Measurements from ENCODE around the gene KCNH2. TPM values are rescaled to one million over a fixed set of nuclear protein-coding genes. Genes with fewer than 3 reads are reported as not detected.

The KCNH2 gene
- total and polyA plus RNA-seq, 10 of the 15 experiments (the other 5 are each of a cell fraction or from before 2014, with no cell fraction given), result 0.04 to 0.24 (median 0.17) TPM; not detected in 6

DNA sequence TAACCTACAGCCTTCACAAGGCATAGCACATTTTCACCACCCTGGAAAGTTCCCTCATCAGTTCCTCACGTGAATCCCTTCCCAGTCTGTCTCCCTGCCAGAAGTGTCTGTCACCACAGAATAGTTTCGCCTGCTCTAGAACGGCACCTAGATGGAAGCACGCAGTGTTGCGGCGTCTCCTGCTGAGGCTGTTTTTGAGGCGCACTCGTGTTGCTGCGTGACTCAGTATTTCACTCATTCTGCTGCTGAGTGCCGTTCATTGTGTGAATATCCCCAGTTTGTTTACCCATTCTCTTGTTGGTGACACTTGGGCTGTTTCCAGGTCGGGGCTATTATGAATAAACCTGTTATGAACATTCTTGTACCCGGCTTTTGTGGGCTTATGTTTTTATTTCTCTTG lies 25.5 kb upstream of the KCNH2 start (continued):
- TF ChIP-seq, protein P1, sequence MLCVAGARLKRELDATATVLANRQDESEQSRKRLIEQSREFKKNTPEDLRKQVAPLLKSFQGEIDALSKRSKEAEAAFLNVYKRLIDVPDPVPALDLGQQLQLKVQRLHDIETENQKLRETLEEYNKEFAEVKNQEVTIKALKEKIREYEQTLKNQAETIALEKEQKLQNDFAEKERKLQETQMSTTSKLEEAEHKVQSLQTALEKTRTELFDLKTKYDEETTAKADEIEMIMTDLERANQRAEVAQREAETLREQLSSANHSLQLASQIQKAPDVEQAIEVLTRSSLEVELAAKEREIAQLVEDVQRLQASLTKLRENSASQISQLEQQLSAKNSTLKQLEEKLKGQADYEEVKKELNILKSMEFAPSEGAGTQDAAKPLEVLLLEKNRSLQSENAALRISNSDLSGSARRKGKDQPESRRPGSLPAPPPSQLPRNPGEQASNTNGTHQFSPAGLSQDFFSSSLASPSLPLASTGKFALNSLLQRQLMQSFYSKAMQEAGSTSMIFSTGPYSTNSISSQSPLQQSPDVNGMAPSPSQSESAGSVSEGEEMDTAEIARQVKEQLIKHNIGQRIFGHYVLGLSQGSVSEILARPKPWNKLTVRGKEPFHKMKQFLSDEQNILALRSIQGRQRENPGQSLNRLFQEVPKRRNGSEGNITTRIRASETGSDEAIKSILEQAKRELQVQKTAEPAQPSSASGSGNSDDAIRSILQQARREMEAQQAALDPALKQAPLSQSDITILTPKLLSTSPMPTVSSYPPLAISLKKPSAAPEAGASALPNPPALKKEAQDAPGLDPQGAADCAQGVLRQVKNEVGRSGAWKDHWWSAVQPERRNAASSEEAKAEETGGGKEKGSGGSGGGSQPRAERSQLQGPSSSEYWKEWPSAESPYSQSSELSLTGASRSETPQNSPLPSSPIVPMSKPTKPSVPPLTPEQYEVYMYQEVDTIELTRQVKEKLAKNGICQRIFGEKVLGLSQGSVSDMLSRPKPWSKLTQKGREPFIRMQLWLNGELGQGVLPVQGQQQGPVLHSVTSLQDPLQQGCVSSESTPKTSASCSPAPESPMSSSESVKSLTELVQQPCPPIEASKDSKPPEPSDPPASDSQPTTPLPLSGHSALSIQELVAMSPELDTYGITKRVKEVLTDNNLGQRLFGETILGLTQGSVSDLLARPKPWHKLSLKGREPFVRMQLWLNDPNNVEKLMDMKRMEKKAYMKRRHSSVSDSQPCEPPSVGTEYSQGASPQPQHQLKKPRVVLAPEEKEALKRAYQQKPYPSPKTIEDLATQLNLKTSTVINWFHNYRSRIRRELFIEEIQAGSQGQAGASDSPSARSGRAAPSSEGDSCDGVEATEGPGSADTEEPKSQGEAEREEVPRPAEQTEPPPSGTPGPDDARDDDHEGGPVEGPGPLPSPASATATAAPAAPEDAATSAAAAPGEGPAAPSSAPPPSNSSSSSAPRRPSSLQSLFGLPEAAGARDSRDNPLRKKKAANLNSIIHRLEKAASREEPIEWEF (IDR thresholded peaks at IDR 0.05; ENCODE audit: insufficient replicate concordance, low read depth, low read length), result no peak
- TF ChIP-seq, protein P2, sequence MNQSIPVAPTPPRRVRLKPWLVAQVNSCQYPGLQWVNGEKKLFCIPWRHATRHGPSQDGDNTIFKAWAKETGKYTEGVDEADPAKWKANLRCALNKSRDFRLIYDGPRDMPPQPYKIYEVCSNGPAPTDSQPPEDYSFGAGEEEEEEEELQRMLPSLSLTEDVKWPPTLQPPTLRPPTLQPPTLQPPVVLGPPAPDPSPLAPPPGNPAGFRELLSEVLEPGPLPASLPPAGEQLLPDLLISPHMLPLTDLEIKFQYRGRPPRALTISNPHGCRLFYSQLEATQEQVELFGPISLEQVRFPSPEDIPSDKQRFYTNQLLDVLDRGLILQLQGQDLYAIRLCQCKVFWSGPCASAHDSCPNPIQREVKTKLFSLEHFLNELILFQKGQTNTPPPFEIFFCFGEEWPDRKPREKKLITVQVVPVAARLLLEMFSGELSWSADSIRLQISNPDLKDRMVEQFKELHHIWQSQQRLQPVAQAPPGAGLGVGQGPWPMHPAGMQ (IDR thresholded peaks at IDR 0.05; ENCODE audit: borderline replicate concordance), result no peak
- TF ChIP-seq MXI1 (IDR thresholded peaks at IDR 0.05; ENCODE audit: low read depth, low read length), result no peak
- TF ChIP-seq TAF1 (IDR thresholded peaks at IDR 0.05; ENCODE audit: borderline replicate concordance, low read depth, low read length), result no peak
- no peak for TF ChIP-seq RFX5 (IDR thresholded peaks at IDR 0.05; ENCODE audit: low read depth, low read length)
- TF ChIP-seq, protein P3, sequence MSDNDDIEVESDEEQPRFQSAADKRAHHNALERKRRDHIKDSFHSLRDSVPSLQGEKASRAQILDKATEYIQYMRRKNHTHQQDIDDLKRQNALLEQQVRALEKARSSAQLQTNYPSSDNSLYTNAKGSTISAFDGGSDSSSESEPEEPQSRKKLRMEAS (IDR thresholded peaks at IDR 0.05; ENCODE audit: low read depth, low read length), result no peak
- no peak for TF ChIP-seq PAX8 (IDR thresholded peaks at IDR 0.05)
- no peak for TF ChIP-seq TARDBP (IDR thresholded peaks at IDR 0.05; ENCODE audit: borderline replicate concordance)
- TF ChIP-seq KAT2A (conservative IDR thresholded peaks at IDR 0.05; ENCODE audit: control insufficient read depth, low read depth, low read length), result no peak
